IMR-90 (cell line): Measurements from ENCODE around the gene TOPORS. TPM values are rescaled to one million over a fixed set of nuclear protein-coding genes. Genes with fewer than 3 reads are reported as not detected.

ENCODE experiments used
- ATAC-seq: fragments of 200-7000 bp; cut with Tn5 transposase; 2 replicates; pipeline ENCODE4 v1.9.1; 2020; ENCODE audit warnings: low read depth, mild to moderate bottlenecking, moderate library complexity
- BruUV-seq: library from RNA; stranded (reverse); fragments of 400-500 nt; replicated peaks from 2 replicates; lab custom pipeline; 2021; lab: Mats Ljungman, UMichigan
- CTCF ChIA-PET: fragments of 300-600 bp; formaldehyde crosslinking; extraction: SDS; loops from one replicate; lab custom pipeline; 2021; ENCODE audit warnings: antibody characterized with exemption; lab: Yijun Ruan, JAX
- POLR2A ChIA-PET: fragments of 300-600 bp; sonication (Branson Sonifier 250); formaldehyde crosslinking; loops from one replicate; lab custom pipeline; 2022; ENCODE audit warnings: antibody characterized with exemption; ENCODE audit not compliant: unreplicated experiment; lab: Charles Lee
- DNase-seq: peaks from one replicate; pipeline ENCODE4 v3.0.0; 2013
- H2AFZ ChIP-seq: replicated peaks from 2 replicates; pipeline ENCODE3; 2013; ENCODE audit warnings: low read length, mild to moderate bottlenecking; ENCODE audit not compliant: poor library complexity
- H2AK5ac ChIP-seq: 2 replicates; pipeline ENCODE4 v1.6.1; 2013; ENCODE audit warnings: low read depth, low read length, inconsistent platforms
- H2AK9ac ChIP-seq: replicated peaks from 2 replicates; pipeline ENCODE3; 2013; ENCODE audit warnings: mild to moderate bottlenecking, low read depth, low read length, moderate library complexity; ENCODE audit not compliant: poor library complexity
- H2BK120ac ChIP-seq: 2 replicates; pipeline ENCODE4 v1.6.1; 2013; ENCODE audit warnings: low read depth, low read length, inconsistent platforms
- H2BK15ac ChIP-seq: 3 replicates; pipeline ENCODE4 v1.6.1; 2013; ENCODE audit warnings: low read depth, low read length, inconsistent platforms
- H2BK20ac ChIP-seq: 2 replicates; pipeline ENCODE4 v1.6.1; 2013; ENCODE audit warnings: low read depth, mild to moderate bottlenecking, inconsistent platforms, low read length, moderate library complexity
- H2BK5ac ChIP-seq: 2 replicates; pipeline ENCODE4 v1.6.1; 2013; ENCODE audit warnings: mild to moderate bottlenecking, low read depth, low read length, inconsistent platforms; ENCODE audit not compliant: poor library complexity, severe bottlenecking
- H3K14ac ChIP-seq: replicated peaks from 2 replicates; pipeline ENCODE4 v1.6.1; 2013; ENCODE audit warnings: low read depth, low read length, inconsistent platforms
- H3K18ac ChIP-seq: 2 replicates; pipeline ENCODE4 v1.6.1; 2013; ENCODE audit warnings: low read depth, low read length, control low read depth
- H3K23ac ChIP-seq: 2 replicates; pipeline ENCODE4 v1.6.1; 2013; ENCODE audit warnings: low read depth, low read length, inconsistent platforms
- H3K27ac ChIP-seq: 2 replicates; pipeline ENCODE4 v1.5.1; 2013; ENCODE audit warnings: mild to moderate bottlenecking, control low read depth, low read length; ENCODE audit not compliant: insufficient read depth
- H3K27me3 ChIP-seq: 2 replicates; pipeline ENCODE4 v1.6.1; 2013; ENCODE audit warnings: low read length; ENCODE audit not compliant: control insufficient read depth, insufficient read depth
- H3K36me3 ChIP-seq: 2 replicates; pipeline ENCODE4 v1.6.1; 2013; ENCODE audit warnings: low read length, mixed read lengths; ENCODE audit not compliant: control insufficient read depth, insufficient read depth
- H3K4ac ChIP-seq: 2 replicates; pipeline ENCODE4 v1.6.1; 2013; ENCODE audit warnings: low read depth, low read length, inconsistent platforms
- H3K4me1 ChIP-seq: 2 replicates; pipeline ENCODE4 v1.6.1; 2013; ENCODE audit warnings: low read length, mixed read lengths; ENCODE audit not compliant: control insufficient read depth, insufficient read depth
- H3K4me2 ChIP-seq: 2 replicates; pipeline ENCODE4 v1.6.1; 2013; ENCODE audit warnings: low read depth, mild to moderate bottlenecking, control low read depth, low read length, moderate library complexity
- H3K4me3 ChIP-seq: 2 replicates; pipeline ENCODE4 v1.5.1; 2013; ENCODE audit warnings: low read depth, mild to moderate bottlenecking, control low read depth, low read length, moderate library complexity; ENCODE audit not compliant: insufficient read depth
- H3K56ac ChIP-seq: 2 replicates; pipeline ENCODE4 v1.6.1; 2013; ENCODE audit warnings: low read length, inconsistent platforms; ENCODE audit not compliant: insufficient read depth; ENCODE audit errors: extremely low read depth
- H3K79me1 ChIP-seq, 2 experiments: 2 replicates each; pipeline ENCODE4 v1.6.1; 2013; ENCODE audit warnings: low read length in 2 of 2, inconsistent platforms in 1 of 2, low read depth in 1 of 2
- H3K9ac ChIP-seq: 2 replicates; pipeline ENCODE4 v1.6.1; 2013; ENCODE audit warnings: low read depth, low read length, control low read depth
- H3K9me1 ChIP-seq: 2 replicates; pipeline ENCODE4 v1.6.1; 2013; ENCODE audit warnings: low read length, inconsistent platforms; ENCODE audit not compliant: insufficient read depth
- H3K9me3 ChIP-seq: 2 replicates; pipeline ENCODE4 v1.6.1; 2013; ENCODE audit warnings: low read length; ENCODE audit not compliant: control insufficient read depth, insufficient read depth
- H4K20me1 ChIP-seq: 2 replicates; pipeline ENCODE4 v1.6.1; 2013; ENCODE audit warnings: low read length, inconsistent platforms; ENCODE audit not compliant: insufficient read depth
- H4K5ac ChIP-seq: 2 replicates; pipeline ENCODE4 v1.6.1; 2013; ENCODE audit warnings: mild to moderate bottlenecking, low read depth, low read length, control low read depth
- H4K8ac ChIP-seq, 2 experiments: 2 replicates each; pipeline ENCODE4 v1.6.1; 2013; ENCODE audit warnings: low read depth in 2 of 2, low read length in 2 of 2, control low read depth in 1 of 2, inconsistent platforms in 1 of 2
- H4K91ac ChIP-seq: 2 replicates; pipeline ENCODE4 v1.6.1; 2013; ENCODE audit warnings: low read depth, low read length, inconsistent platforms; ENCODE audit not compliant: insufficient read depth
- BHLHE40 ChIP-seq: fragments of 150-350 bp; IDR thresholded peaks from 2 replicates; pipeline ENCODE4 v1.6.1; 2016; ENCODE audit warnings: mild to moderate bottlenecking, low read depth, low read length
- CHD1 ChIP-seq: IDR thresholded peaks from 2 replicates; pipeline ENCODE4 v1.6.1; 2012; ENCODE audit warnings: low read depth, low read length, improper control_type of control experiment
- FOS ChIP-seq: fragments of 150-350 bp; IDR thresholded peaks from 2 replicates; pipeline ENCODE4 v1.6.1; 2016; ENCODE audit warnings: low read depth, low read length
- NFE2L2 ChIP-seq: fragments of 150-350 bp; IDR thresholded peaks from 2 replicates; pipeline ENCODE4 v1.6.1; 2016; ENCODE audit warnings: low read depth, mild to moderate bottlenecking, low read length
- POLR2A ChIP-seq: IDR thresholded peaks from 2 replicates; pipeline ENCODE4 v1.6.1; 2012; ENCODE audit warnings: mild to moderate bottlenecking, low read depth, low read length
- RFX5 ChIP-seq: IDR thresholded peaks from 2 replicates; pipeline ENCODE4 v1.8.0; 2012; ENCODE audit warnings: low read depth, mild to moderate bottlenecking, low read length, moderate library complexity
- SMC3 ChIP-seq: fragments of 150-350 bp; IDR thresholded peaks from 2 replicates; pipeline ENCODE4 v1.6.1; 2016; ENCODE audit warnings: low read depth, mild to moderate bottlenecking, antibody characterized with exemption, low read length, moderate library complexity
- dilution Hi-C: fragments of 300-500 bp; cut with HindIII; formaldehyde crosslinking; loops from one replicate; pipeline ENCODE4 v1.14.3; 2018; ENCODE audit warnings: low sequenced_read_pairs; ENCODE audit not compliant: unreplicated experiment
- in situ Hi-C: fragments of 300-500 bp; cut with MboI; formaldehyde crosslinking; loops from 3 replicates; pipeline ENCODE4 v1.14.3; 2019; ENCODE audit warnings: low sequenced_read_pairs, inconsistent platforms, mixed read lengths
- intact Hi-C: fragments of 100-400 bp; cut with micrococcal nuclease; formaldehyde crosslinking; loops from 2 replicates; pipeline ENCODE4 v1.10.0; 2022
- polyA plus RNA-seq, 3 experiments: library from polyadenylated mRNA; depleted of rRNA; stranded (reverse); fragments of >200 nt; gene quantifications; 2 replicates each; pipeline ENCODE4 v1.2.3, GENCODE V29; 2012; ENCODE audit warnings: low replicate concordance in 1 of 3
- total RNA-seq: library from RNA; depleted of rRNA; stranded (reverse); fragments of >200 nt; gene quantifications from 2 replicates; pipeline ENCODE4 v1.2.3, GENCODE V29; 2012

TOPORS gene
- total and polyA plus RNA-seq, 2 of the 4 experiments (the other 2 are of a cell fraction), result 7.4 to 27.8 TPM

DNA sequence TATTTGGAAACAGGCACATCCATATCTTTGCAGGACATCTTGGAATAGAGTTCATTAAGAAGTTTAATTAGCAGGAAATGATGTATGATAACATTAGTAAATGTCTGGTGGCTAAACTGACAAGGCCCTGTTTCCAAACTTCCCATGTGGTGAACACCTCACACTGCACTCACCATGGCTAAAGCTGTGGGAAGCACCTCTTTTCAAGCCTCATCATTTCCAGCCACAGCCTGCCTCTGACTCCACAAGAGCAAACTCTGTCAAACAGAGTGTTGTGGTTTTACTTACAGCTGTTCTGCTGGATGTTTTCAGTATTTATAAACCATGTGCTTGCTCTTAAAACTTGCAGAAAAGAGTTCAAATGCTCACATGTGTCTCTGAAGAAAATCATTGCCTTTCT is 35.5 kb upstream of the TOPORS start:
- peak; percentile 43 for DNase-seq

More for the DNA sequence above, 35.5 kb upstream of the TOPORS start:
- H2BK20ac ChIP-seq, result no peak overlapping the region
- no peak overlapping the region for H2BK15ac ChIP-seq
- H2AFZ ChIP-seq, result no peak overlapping the region
- H3K18ac ChIP-seq, result no peak overlapping the region
- H3K9me3 ChIP-seq, result no peaks in the 10 kb centered on the region
- no peaks in the 10 kb centered on the region for H3K4me1 ChIP-seq
- no peak overlapping the region for H3K14ac ChIP-seq
- in situ Hi-C loops (no loop called here), intact Hi-C loops (no loop called here), dilution Hi-C loops (no loop called here)
- H3K56ac ChIP-seq, result no peak overlapping the region
- H3K36me3 ChIP-seq, result no peaks in the 10 kb centered on the region
- H2BK5ac ChIP-seq, result no peak overlapping the region
- no peak overlapping the region for H4K91ac ChIP-seq
- TF ChIP-seq BHLHE40 (no peak), CHD1 (no peak), SMC3 (no peak), NFE2L2 (no peak), FOS (no peak), POLR2A (no peak), RFX5 (no peak)
- BruUV-seq, result no TSS peak
- H3K4me3 ChIP-seq, result no peak overlapping the region
- ChIA-PET POLR2A (no interaction called here), CTCF (interaction anchor here (0.7 to 3.3 kb wide), 4 partner anchors 8 to 381 kb away, joined by 3 to 15 read pairs (median 12); no protein-coding TSS in a partner anchor)
- H3K27ac ChIP-seq, result no peak overlapping the region
- H4K8ac ChIP-seq, result no peak overlapping the region
- H2AK9ac ChIP-seq, result no peak overlapping the region
- no peak overlapping the region for H2BK120ac ChIP-seq
- no peak overlapping the region for H3K9ac ChIP-seq
- H3K9me1 ChIP-seq, result no peaks in the 10 kb centered on the region
- H4K5ac ChIP-seq, result no peak overlapping the region
- ATAC-seq, result peak; percentile 42
- no peak overlapping the region for H2AK5ac ChIP-seq
- H3K79me1 ChIP-seq, result no peaks in the 10 kb centered on the region
- peaks cover 3% of the 10 kb centered on the region; the same call in 1 of the 2 replicates for H3K27me3 ChIP-seq
- H3K4me2 ChIP-seq, result no peak overlapping the region
- no peak overlapping the region for H3K4ac ChIP-seq
- no peak overlapping the region for H3K23ac ChIP-seq
- H4K20me1 ChIP-seq, result no peaks in the 10 kb centered on the region
